IMR-90 (cell line): ENCODE data around the gene SLC9A3. TPM values are rescaled to one million over a fixed set of nuclear protein-coding genes. Genes with fewer than 3 reads are reported as not detected.
A peak's percentile ranks its signal among the peaks of the same experiment; 100 is the strongest.

Experiments
- ATAC-seq: fragments of 200-7000 bp; cut with Tn5 transposase; 2 replicates; pipeline ENCODE4 v1.9.1; 2020; ENCODE audit warnings: low read depth, mild to moderate bottlenecking, moderate library complexity
- BruUV-seq: library from RNA; stranded (reverse); fragments of 400-500 nt; replicated peaks from 2 replicates; lab custom pipeline; 2021; lab: Mats Ljungman, UMichigan
- CTCF ChIA-PET: fragments of 300-600 bp; formaldehyde crosslinking; extraction: SDS; loops from one replicate; lab custom pipeline; 2021; ENCODE audit warnings: antibody characterized with exemption; lab: Yijun Ruan, JAX
- POLR2A ChIA-PET: fragments of 300-600 bp; sonication (Branson Sonifier 250); formaldehyde crosslinking; loops from one replicate; lab custom pipeline; 2022; ENCODE audit warnings: antibody characterized with exemption; ENCODE audit not compliant: unreplicated experiment; lab: Charles Lee
- DNase-seq: peaks from one replicate; pipeline ENCODE4 v3.0.0; 2013
- H2AFZ ChIP-seq: replicated peaks from 2 replicates; pipeline ENCODE3; 2013; ENCODE audit warnings: low read length, mild to moderate bottlenecking; ENCODE audit not compliant: poor library complexity
- H2AK5ac ChIP-seq: 2 replicates; pipeline ENCODE4 v1.6.1; 2013; ENCODE audit warnings: low read depth, low read length, inconsistent platforms
- H2AK9ac ChIP-seq: replicated peaks from 2 replicates; pipeline ENCODE3; 2013; ENCODE audit warnings: mild to moderate bottlenecking, low read depth, low read length, moderate library complexity; ENCODE audit not compliant: poor library complexity
- H2BK120ac ChIP-seq: 2 replicates; pipeline ENCODE4 v1.6.1; 2013; ENCODE audit warnings: low read depth, low read length, inconsistent platforms
- H2BK15ac ChIP-seq: 3 replicates; pipeline ENCODE4 v1.6.1; 2013; ENCODE audit warnings: low read depth, low read length, inconsistent platforms
- H2BK20ac ChIP-seq: 2 replicates; pipeline ENCODE4 v1.6.1; 2013; ENCODE audit warnings: low read depth, mild to moderate bottlenecking, inconsistent platforms, low read length, moderate library complexity
- H2BK5ac ChIP-seq: 2 replicates; pipeline ENCODE4 v1.6.1; 2013; ENCODE audit warnings: mild to moderate bottlenecking, low read depth, low read length, inconsistent platforms; ENCODE audit not compliant: poor library complexity, severe bottlenecking
- H3K14ac ChIP-seq: replicated peaks from 2 replicates; pipeline ENCODE4 v1.6.1; 2013; ENCODE audit warnings: low read depth, low read length, inconsistent platforms
- H3K18ac ChIP-seq: 2 replicates; pipeline ENCODE4 v1.6.1; 2013; ENCODE audit warnings: low read depth, low read length, control low read depth
- H3K23ac ChIP-seq: 2 replicates; pipeline ENCODE4 v1.6.1; 2013; ENCODE audit warnings: low read depth, low read length, inconsistent platforms
- H3K27ac ChIP-seq: 2 replicates; pipeline ENCODE4 v1.5.1; 2013; ENCODE audit warnings: mild to moderate bottlenecking, control low read depth, low read length; ENCODE audit not compliant: insufficient read depth
- H3K27me3 ChIP-seq: 2 replicates; pipeline ENCODE4 v1.6.1; 2013; ENCODE audit warnings: low read length; ENCODE audit not compliant: control insufficient read depth, insufficient read depth
- H3K36me3 ChIP-seq: 2 replicates; pipeline ENCODE4 v1.6.1; 2013; ENCODE audit warnings: low read length, mixed read lengths; ENCODE audit not compliant: control insufficient read depth, insufficient read depth
- H3K4ac ChIP-seq: 2 replicates; pipeline ENCODE4 v1.6.1; 2013; ENCODE audit warnings: low read depth, low read length, inconsistent platforms
- H3K4me1 ChIP-seq: 2 replicates; pipeline ENCODE4 v1.6.1; 2013; ENCODE audit warnings: low read length, mixed read lengths; ENCODE audit not compliant: control insufficient read depth, insufficient read depth
- H3K4me2 ChIP-seq: 2 replicates; pipeline ENCODE4 v1.6.1; 2013; ENCODE audit warnings: low read depth, mild to moderate bottlenecking, control low read depth, low read length, moderate library complexity
- H3K4me3 ChIP-seq: 2 replicates; pipeline ENCODE4 v1.5.1; 2013; ENCODE audit warnings: low read depth, mild to moderate bottlenecking, control low read depth, low read length, moderate library complexity; ENCODE audit not compliant: insufficient read depth
- H3K56ac ChIP-seq: 2 replicates; pipeline ENCODE4 v1.6.1; 2013; ENCODE audit warnings: low read length, inconsistent platforms; ENCODE audit not compliant: insufficient read depth; ENCODE audit errors: extremely low read depth
- H3K79me1 ChIP-seq, 2 experiments: 2 replicates each; pipeline ENCODE4 v1.6.1; 2013; ENCODE audit warnings: low read length in 2 of 2, inconsistent platforms in 1 of 2, low read depth in 1 of 2
- H3K9ac ChIP-seq: 2 replicates; pipeline ENCODE4 v1.6.1; 2013; ENCODE audit warnings: low read depth, low read length, control low read depth
- H3K9me1 ChIP-seq: 2 replicates; pipeline ENCODE4 v1.6.1; 2013; ENCODE audit warnings: low read length, inconsistent platforms; ENCODE audit not compliant: insufficient read depth
- H3K9me3 ChIP-seq: 2 replicates; pipeline ENCODE4 v1.6.1; 2013; ENCODE audit warnings: low read length; ENCODE audit not compliant: control insufficient read depth, insufficient read depth
- H4K20me1 ChIP-seq: 2 replicates; pipeline ENCODE4 v1.6.1; 2013; ENCODE audit warnings: low read length, inconsistent platforms; ENCODE audit not compliant: insufficient read depth
- H4K5ac ChIP-seq: 2 replicates; pipeline ENCODE4 v1.6.1; 2013; ENCODE audit warnings: mild to moderate bottlenecking, low read depth, low read length, control low read depth
- H4K8ac ChIP-seq, 2 experiments: 2 replicates each; pipeline ENCODE4 v1.6.1; 2013; ENCODE audit warnings: low read depth in 2 of 2, low read length in 2 of 2, control low read depth in 1 of 2, inconsistent platforms in 1 of 2
- H4K91ac ChIP-seq: 2 replicates; pipeline ENCODE4 v1.6.1; 2013; ENCODE audit warnings: low read depth, low read length, inconsistent platforms; ENCODE audit not compliant: insufficient read depth
- BHLHE40 ChIP-seq: fragments of 150-350 bp; IDR thresholded peaks from 2 replicates; pipeline ENCODE4 v1.6.1; 2016; ENCODE audit warnings: mild to moderate bottlenecking, low read depth, low read length
- CEBPB ChIP-seq: IDR thresholded peaks from 2 replicates; pipeline ENCODE4 v1.6.1; 2012; ENCODE audit warnings: low read depth, low read length, improper control_type of control experiment
- CHD1 ChIP-seq: IDR thresholded peaks from 2 replicates; pipeline ENCODE4 v1.6.1; 2012; ENCODE audit warnings: low read depth, low read length, improper control_type of control experiment
- FOS ChIP-seq: fragments of 150-350 bp; IDR thresholded peaks from 2 replicates; pipeline ENCODE4 v1.6.1; 2016; ENCODE audit warnings: low read depth, low read length
- MAFK ChIP-seq: IDR thresholded peaks from 2 replicates; pipeline ENCODE4 v1.6.1; 2012; ENCODE audit warnings: low read depth, low read length, improper control_type of control experiment
- MAZ ChIP-seq: IDR thresholded peaks from 2 replicates; pipeline ENCODE4 v1.6.1; 2012; ENCODE audit warnings: low read depth, mild to moderate bottlenecking, low read length, improper control_type of control experiment, moderate library complexity, borderline replicate concordance
- MXI1 ChIP-seq: IDR thresholded peaks from 2 replicates; pipeline ENCODE4 v1.6.1; 2012; ENCODE audit warnings: low read depth, mild to moderate bottlenecking, low read length, moderate library complexity, borderline replicate concordance
- NFE2L2 ChIP-seq: fragments of 150-350 bp; IDR thresholded peaks from 2 replicates; pipeline ENCODE4 v1.6.1; 2016; ENCODE audit warnings: low read depth, mild to moderate bottlenecking, low read length
- POLR2A ChIP-seq: IDR thresholded peaks from 2 replicates; pipeline ENCODE4 v1.6.1; 2012; ENCODE audit warnings: mild to moderate bottlenecking, low read depth, low read length
- RAD21 ChIP-seq: IDR thresholded peaks from 2 replicates; pipeline ENCODE4 v1.6.1; 2012; ENCODE audit warnings: low read length, improper control_type of control experiment
- RCOR1 ChIP-seq: IDR thresholded peaks from 2 replicates; pipeline ENCODE4 v1.6.1; 2012; ENCODE audit warnings: mild to moderate bottlenecking, low read length, improper control_type of control experiment; ENCODE audit not compliant: insufficient replicate concordance
- RFX5 ChIP-seq: IDR thresholded peaks from 2 replicates; pipeline ENCODE4 v1.8.0; 2012; ENCODE audit warnings: low read depth, mild to moderate bottlenecking, low read length, moderate library complexity
- SMC3 ChIP-seq: fragments of 150-350 bp; IDR thresholded peaks from 2 replicates; pipeline ENCODE4 v1.6.1; 2016; ENCODE audit warnings: low read depth, mild to moderate bottlenecking, antibody characterized with exemption, low read length, moderate library complexity
- WGBS, 2 experiments: methylation state at CpG; one replicate each; pipeline versions ENCODE4 v1.1.5 to v1.1.7; 2013; ENCODE audit warnings: missing lambda C conversion rate in 2 of 2; ENCODE audit not compliant: insufficient read length in 1 of 2; ENCODE audit errors: extremely low coverage in 2 of 2; 5-methylcytosine and 5-hydroxymethylcytosine counted together
- dilution Hi-C: fragments of 300-500 bp; cut with HindIII; formaldehyde crosslinking; loops from one replicate; pipeline ENCODE4 v1.14.3; 2018; ENCODE audit warnings: low sequenced_read_pairs; ENCODE audit not compliant: unreplicated experiment
- in situ Hi-C: fragments of 300-500 bp; cut with MboI; formaldehyde crosslinking; loops from 3 replicates; pipeline ENCODE4 v1.14.3; 2019; ENCODE audit warnings: low sequenced_read_pairs, inconsistent platforms, mixed read lengths
- intact Hi-C: fragments of 100-400 bp; cut with micrococcal nuclease; formaldehyde crosslinking; loops from 2 replicates; pipeline ENCODE4 v1.10.0; 2022
- polyA plus RNA-seq, 3 experiments: library from polyadenylated mRNA; depleted of rRNA; stranded (reverse); fragments of >200 nt; gene quantifications; 2 replicates each; pipeline ENCODE4 v1.2.3, GENCODE V29; 2012; ENCODE audit warnings: low replicate concordance in 1 of 3
- total RNA-seq: library from RNA; depleted of rRNA; stranded (reverse); fragments of >200 nt; gene quantifications from 2 replicates; pipeline ENCODE4 v1.2.3, GENCODE V29; 2012
- TF ChIP-seq, protein P1 (sequence below): fragments of 150-350 bp; IDR thresholded peaks from 2 replicates; pipeline ENCODE4 v1.6.1; 2016; ENCODE audit warnings: low read depth, mild to moderate bottlenecking, low read length, moderate library complexity, borderline replicate concordance
- TF ChIP-seq, protein P2 (sequence below): fragments of 150-350 bp; IDR thresholded peaks from 2 replicates; pipeline ENCODE4 v1.6.1; 2017; ENCODE audit warnings: mild to moderate bottlenecking, antibody characterized with exemption, low read length, low read depth

The SLC9A3 gene
- total and polyA plus RNA-seq, 2 of the 4 experiments (the other 2 are of a cell fraction) = 0.72 to 1.5 TPM

DNA sequence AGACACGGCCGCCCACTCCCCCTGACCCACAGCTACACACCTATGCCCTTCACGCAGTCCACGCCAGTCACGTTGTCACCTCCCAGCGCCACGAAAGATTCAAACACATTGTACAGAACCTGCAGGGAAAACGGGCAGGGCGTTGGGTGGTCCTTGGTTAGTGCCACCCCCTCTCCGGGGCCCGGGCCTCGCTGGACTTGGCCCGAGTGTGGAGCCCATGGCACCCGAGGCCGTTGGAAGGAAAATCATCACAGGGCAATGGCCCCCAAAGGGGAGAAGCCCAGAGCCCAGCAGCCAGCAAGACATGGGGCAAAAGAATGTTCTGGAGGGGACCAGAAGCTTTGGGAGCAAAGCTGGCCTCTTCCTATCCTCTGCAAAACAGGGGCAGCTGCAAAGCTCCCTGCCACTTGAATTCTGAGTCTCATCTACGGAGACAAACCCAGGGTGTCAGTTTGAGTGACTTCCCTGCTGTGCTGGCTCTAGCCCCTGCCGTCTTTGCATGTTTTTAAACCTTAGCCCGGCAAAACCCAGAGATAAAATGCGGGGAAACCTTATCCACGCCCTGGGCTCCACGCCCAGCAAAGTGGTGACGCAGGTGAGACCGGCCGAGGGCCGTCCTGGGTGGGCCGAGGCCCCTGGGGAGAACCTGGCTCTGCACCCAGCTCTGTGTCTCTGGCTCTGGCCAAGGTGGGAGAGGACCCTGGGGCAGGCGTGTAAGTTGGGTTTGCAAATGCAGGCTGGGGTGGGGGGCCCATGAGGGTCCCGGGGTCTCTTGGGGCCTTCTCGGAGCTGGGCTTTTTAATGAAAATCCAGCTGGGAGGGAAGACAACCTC, 38.9 kb downstream of the SLC9A3 start:
- POLR2A ChIA-PET = no interaction called here
- 50% methylated on average over 6 of the region's 29 CpGs; no CpG with 5 or more reads in 1 of the 2 experiments for WGBS, 2 experiments
- Histone ChIP-seq H3K4me1 (no peaks in the 10 kb centered on the region), H3K4ac (no peak overlapping the region), H3K4me2 (no peak overlapping the region), H3K18ac (no peak overlapping the region), H3K9me3 (no peaks in the 10 kb centered on the region), H3K23ac (no peak overlapping the region), H2AFZ (no peak overlapping the region), H3K27me3 (peaks cover 5% of the 10 kb centered on the region; the same call in 1 of the 2 replicates), H3K9ac (no peak overlapping the region), H2BK15ac (no peak overlapping the region), H4K91ac (no peak overlapping the region), H4K5ac (no peak overlapping the region), H3K36me3 (no peaks in the 10 kb centered on the region), H3K79me1 (no peaks in the 10 kb centered on the region), H3K4me3 (no peak overlapping the region), H3K9me1 (no peaks in the 10 kb centered on the region), H3K14ac (no peak overlapping the region), H2BK120ac (no peak overlapping the region), H2AK5ac (no peak overlapping the region), H2BK20ac (no peak overlapping the region), H4K20me1 (no peaks in the 10 kb centered on the region), H3K27ac (no peak overlapping the region), H3K56ac (no peak overlapping the region), H4K8ac (no peak overlapping the region), H2BK5ac (no peak overlapping the region), H2AK9ac (peak overlapping the region; percentile 19)
- in situ Hi-C loops = no loop called here
- ATAC-seq (no peak), DNase-seq (no peak)
- BruUV-seq = no TSS peak
- intact Hi-C loops = no loop called here
- CTCF ChIA-PET = no interaction called here
- dilution Hi-C loops = no loop called here
- TF ChIP-seq SMC3 (no peak), MXI1 (no peak), RAD21 (no peak), BHLHE40 (no peak), MAZ (no peak), MAFK (no peak), RCOR1 (no peak), RFX5 (no peak), NFE2L2 (no peak), CEBPB (no peak), POLR2A (no peak), CHD1 (no peak), FOS (no peak)
- TF ChIP-seq, protein P1, sequence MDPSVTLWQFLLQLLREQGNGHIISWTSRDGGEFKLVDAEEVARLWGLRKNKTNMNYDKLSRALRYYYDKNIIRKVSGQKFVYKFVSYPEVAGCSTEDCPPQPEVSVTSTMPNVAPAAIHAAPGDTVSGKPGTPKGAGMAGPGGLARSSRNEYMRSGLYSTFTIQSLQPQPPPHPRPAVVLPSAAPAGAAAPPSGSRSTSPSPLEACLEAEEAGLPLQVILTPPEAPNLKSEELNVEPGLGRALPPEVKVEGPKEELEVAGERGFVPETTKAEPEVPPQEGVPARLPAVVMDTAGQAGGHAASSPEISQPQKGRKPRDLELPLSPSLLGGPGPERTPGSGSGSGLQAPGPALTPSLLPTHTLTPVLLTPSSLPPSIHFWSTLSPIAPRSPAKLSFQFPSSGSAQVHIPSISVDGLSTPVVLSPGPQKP = no peak
- TF ChIP-seq, protein P2, sequence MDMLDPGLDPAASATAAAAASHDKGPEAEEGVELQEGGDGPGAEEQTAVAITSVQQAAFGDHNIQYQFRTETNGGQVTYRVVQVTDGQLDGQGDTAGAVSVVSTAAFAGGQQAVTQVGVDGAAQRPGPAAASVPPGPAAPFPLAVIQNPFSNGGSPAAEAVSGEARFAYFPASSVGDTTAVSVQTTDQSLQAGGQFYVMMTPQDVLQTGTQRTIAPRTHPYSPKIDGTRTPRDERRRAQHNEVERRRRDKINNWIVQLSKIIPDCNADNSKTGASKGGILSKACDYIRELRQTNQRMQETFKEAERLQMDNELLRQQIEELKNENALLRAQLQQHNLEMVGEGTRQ = no peak
